Posterior cingulate gyrus (tissue), 11 donors: ENCODE measurements around the gene FUOM.

Source experiments
- DNase-seq, 10 donors: peaks; one replicate each; pipeline versions ENCODE4 v3.0.0 to v3.0.0-alpha.2; 2020 to 2021; ENCODE audit warnings: mixed read lengths in 3 of 10
- intact Hi-C: fragments of 100-400 bp; cut with DNase I; formaldehyde crosslinking; loops from one replicate; pipeline ENCODE4 v1.15.1; 2023

Gene FUOM

GRCh38 chr10:133357285-133358161 lies at the start of gene FUOM:
Gene FUOM, minus strand, starts transcription at chr10:133358019. Its CDS starts 12 bp downstream, at chr10:133358007.
- DNase-seq, result peak in 2 of 10 donors; percentile 28 to 91
- intact Hi-C loops, result no loop called here

- DNase-seq, result peak in 2 of 10 donors; percentile 17 to 18
- intact Hi-C loops, result no loop called here
Measured at GRCh38 chr10:133405844-133406527, 48.2 kb upstream of the FUOM start.

GRCh38 chr10:133405272-133405671 lies 47.5 kb upstream of the FUOM start:
- intact Hi-C loops, result no loop called here
- no peak for DNase-seq

- peak in 1 of 10 donors; percentile 4 for DNase-seq
- intact Hi-C loops, result no loop called here
Measured at GRCh38 chr10:133403784-133404183, 46.0 kb upstream of the FUOM start.

- intact Hi-C loops, result no loop called here
- DNase-seq, result peak in 2 of 10 donors; percentile 15 to 38
Measured at GRCh38 chr10:133403359-133403758, 45.5 kb upstream of the FUOM start.

- intact Hi-C loops, result no loop called here
- peak in 4 of 10 donors; percentile 1 to 78 (median 34) for DNase-seq
Measured at GRCh38 chr10:133401981-133402725, 44.3 kb upstream of the FUOM start.

GRCh38 chr10:133401500-133401899 lies 43.7 kb upstream of the FUOM start:
- DNase-seq, result peak in 3 of 10 donors; percentile 2 to 42 (median 35)

GRCh38 chr10:133400624-133401424 lies 43.0 kb upstream of the FUOM start:
- intact Hi-C loops, result no loop called here
- peak in 2 of 10 donors; percentile 16 to 44 for DNase-seq

More at GRCh38 chr10:133401500-133401899, 43.7 kb upstream of the FUOM start:
- intact Hi-C loops, result no loop called here

- peak in 3 of 10 donors; percentile 3 to 67 (median 54) for DNase-seq
- intact Hi-C loops, result no loop called here
Measured at GRCh38 chr10:133399123-133399601, 41.3 kb upstream of the FUOM start.

GRCh38 chr10:133397938-133398337 lies 40.1 kb upstream of the FUOM start:
- DNase-seq, result peak in 2 of 10 donors; percentile 2 to 35
- intact Hi-C loops, result no loop called here

GRCh38 chr10:133396035-133396624 lies 38.3 kb upstream of the FUOM start:
- peak in 3 of 10 donors; percentile 3 to 60 (median 55) for DNase-seq
- intact Hi-C loops, result no loop called here

- intact Hi-C loops, result no loop called here
- DNase-seq, result peak in 3 of 10 donors; percentile 2 to 53 (median 30)
Measured at GRCh38 chr10:133394801-133395221, 37.0 kb upstream of the FUOM start.

GRCh38 chr10:133394064-133394663 lies 36.3 kb upstream of the FUOM start, which contains the start of gene MTG1:
Gene MTG1, plus strand, starts transcription at chr10:133394157. Its CDS starts 64 bp downstream, at chr10:133394221.
- DNase-seq, result peak; percentile 90 to 99 (median 93)

GRCh38 chr10:133393401-133394063 lies 35.7 kb upstream of the FUOM start:
- intact Hi-C loops, result no loop called here
- peak in 3 of 10 donors; percentile 4 to 71 (median 57) for DNase-seq

More at GRCh38 chr10:133394064-133394663, 36.3 kb upstream of the FUOM start, which contains the start of gene MTG1:
- intact Hi-C loops, result no loop called here

- intact Hi-C loops, result no loop called here
- peak in 1 of 10 donors; percentile 70 for DNase-seq
Measured at GRCh38 chr10:133391761-133392518, 34.1 kb upstream of the FUOM start.

GRCh38 chr10:133391249-133391635 lies 33.4 kb upstream of the FUOM start:
- peak in 2 of 10 donors; percentile 1 to 49 for DNase-seq
- intact Hi-C loops, result no loop called here

GRCh38 chr10:133390597-133391248 lies 32.9 kb upstream of the FUOM start:
- intact Hi-C loops, result no loop called here
- DNase-seq, result peak in 2 of 10 donors; percentile 4 to 84
